BE2C (cell line): ENCODE results near the gene MAPK9.

Experiments
- DNase-seq: peaks from one replicate; pipeline ENCODE4 v3.0.0-alpha.2; 2020
- H3K27me3 ChIP-seq: fragments of 250-450 bp; sonication (Bioruptor Pico); 2 replicates; pipeline ENCODE4 v1.5.1; 2020; ENCODE audit warnings: mild to moderate bottlenecking
- H3K36me3 ChIP-seq: fragments of 250-450 bp; sonication (Bioruptor Pico); 2 replicates; pipeline ENCODE4 v1.5.1; 2020; ENCODE audit warnings: mild to moderate bottlenecking
- H3K4me1 ChIP-seq: fragments of 250-450 bp; sonication (Bioruptor Pico); 2 replicates; pipeline ENCODE4 v1.5.1; 2020
- H3K4me3 ChIP-seq: 2 replicates; pipeline ENCODE4 v1.5.1; 2011; ENCODE audit warnings: low read depth, low read length
- H3K9me3 ChIP-seq: fragments of 250-450 bp; sonication (Bioruptor Pico); 2 replicates; pipeline ENCODE4 v1.5.1; 2020
- CTCF ChIP-seq: IDR thresholded peaks from 2 replicates; pipeline ENCODE4 v1.5.1; 2012; ENCODE audit warnings: mild to moderate bottlenecking, low read depth, low read length

The MAPK9 gene

GRCh38 chr5:180329606-180330269 is 37.9 kb upstream of the MAPK9 start:
- H3K4me1 ChIP-seq = no peaks in the 10 kb centered on the region
- H3K27me3 ChIP-seq = no peaks in the 10 kb centered on the region
- no peaks in the 10 kb centered on the region for H3K9me3 ChIP-seq
- no peak overlapping the region for H3K4me3 ChIP-seq
- DNase-seq = no peak
- no peak for TF ChIP-seq CTCF
- H3K36me3 ChIP-seq = no peaks in the 10 kb centered on the region

- H3K36me3 ChIP-seq = no peaks in the 10 kb centered on the region
- H3K9me3 ChIP-seq = no peaks in the 10 kb centered on the region
- TF ChIP-seq CTCF = no peak
- DNase-seq = no peak
- H3K4me1 ChIP-seq = no peaks in the 10 kb centered on the region
- H3K4me3 ChIP-seq = no peak overlapping the region
- H3K27me3 ChIP-seq = no peaks in the 10 kb centered on the region
Observed at GRCh38 chr5:180329138-180329435, 37.2 kb upstream of the MAPK9 start.

GRCh38 chr5:180328296-180329137 is 36.6 kb upstream of the MAPK9 start:
- no peaks in the 10 kb centered on the region for H3K36me3 ChIP-seq

GRCh38 chr5:180326989-180327565 is 35.2 kb upstream of the MAPK9 start:
- Histone ChIP-seq H3K9me3 (no peaks in the 10 kb centered on the region), H3K27me3 (no peaks in the 10 kb centered on the region), H3K4me3 (no peak overlapping the region), H3K36me3 (no peaks in the 10 kb centered on the region), H3K4me1 (no peaks in the 10 kb centered on the region)
- no peak for DNase-seq
- no peak for TF ChIP-seq CTCF

More at GRCh38 chr5:180328296-180329137, 36.6 kb upstream of the MAPK9 start:
- H3K9me3 ChIP-seq = no peaks in the 10 kb centered on the region
- no peaks in the 10 kb centered on the region for H3K4me1 ChIP-seq
- peak; percentile 88 for DNase-seq
- no peak overlapping the region for H3K4me3 ChIP-seq
- H3K27me3 ChIP-seq = no peaks in the 10 kb centered on the region
- TF ChIP-seq CTCF = peak; percentile 91

GRCh38 chr5:180324601-180324950 is 32.7 kb upstream of the MAPK9 start:
- no peaks in the 10 kb centered on the region for H3K9me3 ChIP-seq
- no peak for TF ChIP-seq CTCF
- H3K27me3 ChIP-seq = no peaks in the 10 kb centered on the region
- H3K4me3 ChIP-seq = no peak overlapping the region
- H3K4me1 ChIP-seq = no peaks in the 10 kb centered on the region
- no peaks in the 10 kb centered on the region for H3K36me3 ChIP-seq
- no peak for DNase-seq
